Omental fat pad (tissue), 4 donors: Measurements from ENCODE around the gene UBAP2. TPM values are rescaled to one million over a fixed set of nuclear protein-coding genes. Genes with fewer than 3 reads are reported as not detected.
"Not testable (repeated sequence)": the region's sequence is repeated elsewhere in the genome, so short reads cannot be mapped to it uniquely, and the experiment has no call there.

Experiments
- ATAC-seq: fragments of 150-250 bp; one replicate; pipeline ENCODE4 v1.9.1; 2016; ENCODE audit warnings: mild to moderate bottlenecking, moderate library complexity; ENCODE audit not compliant: low FRiP score
- DNase-seq: peaks from one replicate; pipeline ENCODE4 v3.0.0-alpha.2; 2019; ENCODE audit warnings: low spot score
- total RNA-seq, 4 donors: library from RNA; depleted of rRNA; stranded (reverse); fragments of >200 nt; gene quantifications; one replicate each; pipeline ENCODE4 v1.1.0, GENCODE V29; 2016
- TF ChIP-seq, protein P1 (sequence below), 3 donors: fragments of 450-650 bp; IDR thresholded peaks; one replicate each; pipeline ENCODE4 v1.5.1; 2016 to 2017; ENCODE audit warnings: antibody characterized with exemption in 3 of 3, mild to moderate bottlenecking in 3 of 3, moderate library complexity in 2 of 3

UBAP2 gene
- total RNA-seq, 4 donors from 2014 or later: 16.1 to 27.6 (median 20.9) TPM

DNA sequence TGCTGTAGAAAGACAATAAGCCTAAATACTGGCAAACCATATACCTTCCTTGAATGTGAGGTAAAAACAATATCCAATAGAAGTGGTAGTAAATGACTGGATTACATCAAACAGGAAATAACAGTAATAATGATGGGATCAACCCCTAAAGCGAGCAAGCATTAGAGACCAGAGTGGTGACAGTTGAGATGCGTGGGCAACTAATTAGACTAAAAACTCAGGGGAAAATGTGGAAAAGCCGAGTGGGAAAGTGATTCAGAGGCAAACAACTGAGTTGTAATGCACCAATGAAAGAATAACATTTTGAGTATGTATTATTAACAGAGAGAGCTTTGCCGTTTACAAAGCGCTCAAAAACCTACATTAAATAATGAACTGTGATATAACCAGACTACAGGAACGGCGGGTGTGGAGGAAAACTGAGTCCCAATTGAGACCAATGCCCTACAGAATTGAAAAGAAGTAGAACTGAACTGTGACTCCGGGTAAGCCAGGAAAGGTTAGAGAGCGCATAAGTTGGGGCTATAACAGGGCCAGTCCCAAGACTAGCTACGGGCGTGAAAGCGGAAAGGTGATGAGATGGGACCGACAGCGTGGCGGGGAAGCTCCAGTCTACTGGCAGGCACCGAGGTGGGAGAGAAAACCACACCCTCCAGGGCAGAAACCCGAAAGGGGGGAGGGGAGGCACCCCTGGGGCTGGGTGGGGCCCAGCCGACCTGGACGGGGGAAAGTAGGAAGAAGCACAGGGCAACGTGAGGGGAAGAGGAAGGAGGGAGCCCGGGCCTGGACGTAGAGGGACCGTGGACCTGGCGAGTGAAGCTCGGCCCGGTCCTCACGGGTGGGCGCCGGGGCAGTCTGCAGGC lies 592 bp downstream of the UBAP2 start:
- TF ChIP-seq, protein P1, sequence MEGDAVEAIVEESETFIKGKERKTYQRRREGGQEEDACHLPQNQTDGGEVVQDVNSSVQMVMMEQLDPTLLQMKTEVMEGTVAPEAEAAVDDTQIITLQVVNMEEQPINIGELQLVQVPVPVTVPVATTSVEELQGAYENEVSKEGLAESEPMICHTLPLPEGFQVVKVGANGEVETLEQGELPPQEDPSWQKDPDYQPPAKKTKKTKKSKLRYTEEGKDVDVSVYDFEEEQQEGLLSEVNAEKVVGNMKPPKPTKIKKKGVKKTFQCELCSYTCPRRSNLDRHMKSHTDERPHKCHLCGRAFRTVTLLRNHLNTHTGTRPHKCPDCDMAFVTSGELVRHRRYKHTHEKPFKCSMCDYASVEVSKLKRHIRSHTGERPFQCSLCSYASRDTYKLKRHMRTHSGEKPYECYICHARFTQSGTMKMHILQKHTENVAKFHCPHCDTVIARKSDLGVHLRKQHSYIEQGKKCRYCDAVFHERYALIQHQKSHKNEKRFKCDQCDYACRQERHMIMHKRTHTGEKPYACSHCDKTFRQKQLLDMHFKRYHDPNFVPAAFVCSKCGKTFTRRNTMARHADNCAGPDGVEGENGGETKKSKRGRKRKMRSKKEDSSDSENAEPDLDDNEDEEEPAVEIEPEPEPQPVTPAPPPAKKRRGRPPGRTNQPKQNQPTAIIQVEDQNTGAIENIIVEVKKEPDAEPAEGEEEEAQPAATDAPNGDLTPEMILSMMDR (IDR thresholded peaks at IDR 0.05): no peak
- DNase-seq (no peak), ATAC-seq (peak; percentile 35)

DNA sequence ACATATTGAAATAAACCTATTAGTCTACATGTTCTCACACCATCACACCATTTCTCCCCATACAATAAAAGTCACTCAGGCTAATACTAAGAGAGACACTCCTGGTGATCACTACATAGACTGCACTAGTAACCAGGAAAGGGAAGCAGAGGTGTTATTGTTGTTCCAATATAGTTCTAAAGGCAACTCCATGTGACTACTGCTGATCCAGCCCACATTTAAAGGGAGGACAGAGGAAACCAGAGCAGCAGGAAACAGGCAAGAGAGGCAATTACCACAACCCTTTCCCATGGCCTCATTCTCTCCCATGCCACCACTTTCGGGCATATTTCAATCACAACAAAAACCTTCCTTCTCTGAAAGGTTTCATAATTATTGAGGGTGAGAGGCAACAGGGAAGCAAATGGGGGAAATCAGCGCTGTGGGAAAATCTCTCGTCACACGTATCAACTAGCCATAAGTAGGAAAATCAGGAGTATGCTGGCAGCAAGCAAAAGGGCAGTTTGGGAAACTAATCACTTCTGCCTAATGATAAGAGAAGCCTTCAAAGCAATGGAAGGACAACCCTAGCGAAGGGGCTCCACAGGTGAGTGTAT lies 1.8 kb downstream of the UBAP2 start:
- ATAC-seq: no peak
- TF ChIP-seq, protein P1 (IDR thresholded peaks at IDR 0.05): no peak

DNA sequence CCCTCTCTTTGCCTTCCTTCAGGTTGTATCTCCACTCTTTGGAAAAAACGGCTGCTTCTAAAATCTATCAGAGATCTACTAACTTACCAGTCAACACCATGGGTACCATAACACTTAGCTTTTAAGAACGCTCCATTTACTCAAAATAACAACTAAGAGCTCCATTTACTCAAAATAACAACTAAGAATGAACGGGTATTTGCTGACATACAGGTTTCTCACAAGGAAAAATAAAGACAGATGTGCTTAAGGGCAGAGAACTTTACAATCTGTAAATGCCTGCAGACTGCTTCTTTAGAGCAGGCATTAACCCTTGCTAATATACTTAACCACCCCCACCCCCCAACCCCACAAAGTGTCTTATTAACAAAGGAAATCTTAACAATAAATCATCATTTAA lies 2.8 kb downstream of the UBAP2 start:
- DNase-seq: no peak
- TF ChIP-seq, protein P1 (IDR thresholded peaks at IDR 0.05): no peak

More for the DNA sequence above, 1.8 kb downstream of the UBAP2 start:
- DNase-seq: no peak

GRCh38 chr9:34042074-34042473 lies 6.6 kb downstream of the UBAP2 start:
- not testable (repeated sequence) for DNase-seq, ATAC-seq

More for the DNA sequence above, 2.8 kb downstream of the UBAP2 start:
- no peak for ATAC-seq

GRCh38 chr9:34038851-34039250 lies 9.8 kb downstream of the UBAP2 start:
- not testable (repeated sequence) for ATAC-seq, DNase-seq

DNA sequence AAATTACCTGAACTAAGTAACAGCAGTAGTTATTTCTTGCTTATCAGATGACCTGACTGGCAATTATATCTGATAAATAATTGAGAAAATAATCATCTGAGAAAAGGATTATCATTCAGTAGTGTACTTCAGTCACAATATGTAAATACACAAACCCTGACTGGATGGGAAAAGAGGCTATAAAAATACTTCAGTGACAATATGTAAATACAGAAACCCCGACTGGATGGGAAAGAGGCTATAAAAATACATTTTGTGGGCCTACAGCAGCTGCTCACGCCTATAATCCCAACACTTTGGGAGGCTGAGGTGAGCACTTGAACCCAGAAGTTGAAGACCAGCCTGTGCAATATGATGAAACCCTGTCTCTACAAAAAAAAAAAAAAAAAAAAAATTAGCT lies 11.1 kb downstream of the UBAP2 start:
- TF ChIP-seq, protein P1 (IDR thresholded peaks at IDR 0.05): no peak
- DNase-seq (no peak), ATAC-seq (no peak)

GRCh38 chr9:34036625-34037024 lies 12.1 kb downstream of the UBAP2 start:
- DNase-seq (no peak), ATAC-seq (no peak)
- TF ChIP-seq, protein P1 (IDR thresholded peaks at IDR 0.05): no peak

- no peak for DNase-seq
- no peak for ATAC-seq
- TF ChIP-seq, protein P1 (IDR thresholded peaks at IDR 0.05): no peak
Measured at GRCh38 chr9:34035656-34036055, 13.0 kb downstream of the UBAP2 start.
